Parathyroid adenoma (tissue), 2 donors: ENCODE results near the gene PPFIA2.

Experiments
- H2AFZ ChIP-seq: fragments of 300-600 bp; sonication (generic); one replicate; pipeline ENCODE4 v1.7.0; 2017; ENCODE audit warnings: antibody characterized with exemption, mild to moderate bottlenecking
- H3K27ac ChIP-seq: fragments of 300-600 bp; sonication (generic); one replicate; pipeline ENCODE4 v1.7.0; 2017
- H3K27me3 ChIP-seq: fragments of 300-600 bp; sonication (generic); one replicate; pipeline ENCODE4 v1.7.0; 2017; ENCODE audit warnings: low read length; ENCODE audit not compliant: control insufficient read depth, insufficient read depth
- H3K36me3 ChIP-seq: fragments of 300-600 bp; sonication (generic); one replicate; pipeline ENCODE4 v1.7.0; 2017; ENCODE audit warnings: low read length; ENCODE audit not compliant: control insufficient read depth, insufficient read depth
- H3K4me1 ChIP-seq: fragments of 300-600 bp; sonication (generic); one replicate; pipeline ENCODE4 v1.7.0; 2017; ENCODE audit warnings: control low read depth
- H3K4me2 ChIP-seq: fragments of 300-600 bp; sonication (generic); one replicate; pipeline ENCODE4 v1.7.0; 2017; ENCODE audit warnings: low read length
- H3K4me3 ChIP-seq: fragments of 300-600 bp; sonication (generic); one replicate; pipeline ENCODE4 v1.7.0; 2017; ENCODE audit warnings: low read depth, low read length
- H3K79me2 ChIP-seq: fragments of 300-600 bp; sonication (generic); one replicate; pipeline ENCODE4 v1.7.0; 2017; ENCODE audit warnings: control low read depth
- H3K9ac ChIP-seq: fragments of 300-600 bp; sonication (generic); one replicate; pipeline ENCODE4 v1.7.0; 2017; ENCODE audit warnings: mild to moderate bottlenecking
- H3K9me3 ChIP-seq: fragments of 300-600 bp; sonication (generic); one replicate; pipeline ENCODE4 v1.7.0; 2017; ENCODE audit warnings: low read length; ENCODE audit not compliant: control insufficient read depth
- TF ChIP-seq, protein P1 (sequence below): fragments of 300-600 bp; sonication (generic); IDR thresholded peaks from one replicate; pipeline ENCODE4 v1.7.0; 2017; ENCODE audit warnings: antibody characterized with exemption, mild to moderate bottlenecking
- donor health status: primary hyperparathyroidism.

Gene PPFIA2

DNA sequence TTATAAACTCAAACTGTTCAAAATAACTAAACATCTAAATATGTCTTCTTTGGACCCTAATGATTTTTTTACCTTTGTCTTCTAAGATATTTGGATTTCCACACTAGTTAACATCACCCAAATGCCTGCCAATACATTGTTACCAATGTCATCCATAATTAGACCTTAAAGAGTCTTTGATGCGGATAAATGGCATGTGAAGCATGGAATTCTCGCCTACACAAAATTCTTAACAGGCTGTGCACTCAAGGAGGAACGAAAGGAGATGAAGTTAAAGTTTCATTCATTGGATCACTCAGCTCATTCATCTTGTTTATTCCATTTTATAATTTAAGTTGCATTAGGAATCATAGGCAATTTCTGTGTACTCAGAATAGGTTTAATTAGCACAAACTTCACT is 461.5 kb downstream of the PPFIA2 start:
- TF ChIP-seq, protein P1, sequence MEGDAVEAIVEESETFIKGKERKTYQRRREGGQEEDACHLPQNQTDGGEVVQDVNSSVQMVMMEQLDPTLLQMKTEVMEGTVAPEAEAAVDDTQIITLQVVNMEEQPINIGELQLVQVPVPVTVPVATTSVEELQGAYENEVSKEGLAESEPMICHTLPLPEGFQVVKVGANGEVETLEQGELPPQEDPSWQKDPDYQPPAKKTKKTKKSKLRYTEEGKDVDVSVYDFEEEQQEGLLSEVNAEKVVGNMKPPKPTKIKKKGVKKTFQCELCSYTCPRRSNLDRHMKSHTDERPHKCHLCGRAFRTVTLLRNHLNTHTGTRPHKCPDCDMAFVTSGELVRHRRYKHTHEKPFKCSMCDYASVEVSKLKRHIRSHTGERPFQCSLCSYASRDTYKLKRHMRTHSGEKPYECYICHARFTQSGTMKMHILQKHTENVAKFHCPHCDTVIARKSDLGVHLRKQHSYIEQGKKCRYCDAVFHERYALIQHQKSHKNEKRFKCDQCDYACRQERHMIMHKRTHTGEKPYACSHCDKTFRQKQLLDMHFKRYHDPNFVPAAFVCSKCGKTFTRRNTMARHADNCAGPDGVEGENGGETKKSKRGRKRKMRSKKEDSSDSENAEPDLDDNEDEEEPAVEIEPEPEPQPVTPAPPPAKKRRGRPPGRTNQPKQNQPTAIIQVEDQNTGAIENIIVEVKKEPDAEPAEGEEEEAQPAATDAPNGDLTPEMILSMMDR: no peak
- Histone ChIP-seq H3K36me3 (no peaks in the 10 kb centered on the region), H3K4me1 (no peaks in the 10 kb centered on the region), H3K9me3 (no peaks in the 10 kb centered on the region), H3K27me3 (no peaks in the 10 kb centered on the region), H3K79me2 (no peaks in the 10 kb centered on the region), H3K4me2 (no peak overlapping the region), H3K9ac (no peak overlapping the region), H3K27ac (no peak overlapping the region), H3K4me3 (no peak overlapping the region), H2AFZ (no peak overlapping the region)

DNA sequence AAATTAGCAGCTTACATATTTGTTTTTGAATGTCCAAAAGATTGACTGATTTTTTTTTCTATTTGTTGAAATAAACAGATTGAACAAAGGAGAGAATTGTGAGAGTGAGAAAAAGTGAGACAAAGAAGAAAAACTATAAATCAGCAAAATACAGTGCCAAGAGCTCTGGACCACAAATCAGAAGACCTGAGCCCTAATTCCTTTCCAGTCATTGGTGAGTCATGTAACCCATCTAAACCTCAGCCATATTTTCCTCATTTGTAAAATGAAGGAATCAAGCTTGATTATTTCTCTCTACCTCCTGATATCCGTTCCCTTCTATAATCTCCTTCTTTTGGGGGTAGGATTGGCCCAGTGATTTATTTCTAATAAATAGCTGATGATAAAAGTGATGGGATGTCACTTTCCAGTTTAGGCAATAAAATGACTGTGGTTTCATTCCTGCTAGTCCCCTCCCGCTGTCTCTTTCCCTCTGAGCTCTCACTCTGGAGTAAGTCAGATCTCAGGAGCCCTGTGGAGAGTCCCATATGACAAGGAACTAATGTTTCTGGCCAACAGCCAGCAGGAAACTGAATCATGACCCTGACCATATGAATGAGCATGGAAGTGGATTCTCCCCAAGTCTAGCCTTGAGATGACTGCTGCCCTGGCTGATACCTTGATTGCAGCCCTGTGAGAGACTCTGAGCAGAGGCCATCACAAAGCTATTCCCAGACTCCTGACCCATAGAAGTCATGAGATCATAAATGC is 462.4 kb downstream of the PPFIA2 start:
- H3K4me3 ChIP-seq: no peak overlapping the region
- no peaks in the 10 kb centered on the region for H3K36me3 ChIP-seq
- H3K27ac ChIP-seq: no peak overlapping the region
- H3K79me2 ChIP-seq: no peaks in the 10 kb centered on the region
- H3K4me1 ChIP-seq: no peaks in the 10 kb centered on the region
- H3K27me3 ChIP-seq: no peaks in the 10 kb centered on the region
- H3K4me2 ChIP-seq: no peak overlapping the region
- TF ChIP-seq, protein P1: no peak
- no peak overlapping the region for H2AFZ ChIP-seq
- H3K9ac ChIP-seq: no peak overlapping the region
- no peaks in the 10 kb centered on the region for H3K9me3 ChIP-seq

DNA sequence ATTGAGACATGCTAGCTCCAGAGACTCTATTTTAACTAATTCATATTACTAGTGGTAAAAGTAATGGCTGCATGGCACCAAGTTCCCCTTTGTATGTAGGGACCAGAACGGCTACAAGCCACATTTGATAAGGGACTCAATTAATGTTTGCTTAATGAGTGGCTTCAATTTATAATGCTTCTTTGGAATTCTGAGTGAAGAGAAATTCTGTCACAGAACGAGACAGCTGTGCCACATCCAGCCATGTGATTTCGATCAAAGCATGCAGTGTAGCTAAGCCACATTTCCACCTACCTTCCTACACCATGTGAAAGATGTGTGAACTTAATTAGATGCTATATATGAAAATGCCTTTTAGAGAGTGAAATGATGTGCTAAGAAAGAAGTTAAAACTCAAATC is 463.9 kb downstream of the PPFIA2 start:
- H3K4me1 ChIP-seq: no peaks in the 10 kb centered on the region
- TF ChIP-seq, protein P1: no peak
- H3K27ac ChIP-seq: no peak overlapping the region
- H3K4me2 ChIP-seq: no peak overlapping the region
- H2AFZ ChIP-seq: no peak overlapping the region
- no peak overlapping the region for H3K9ac ChIP-seq
- no peak overlapping the region for H3K4me3 ChIP-seq
- H3K9me3 ChIP-seq: no peaks in the 10 kb centered on the region
- no peaks in the 10 kb centered on the region for H3K27me3 ChIP-seq
- no peaks in the 10 kb centered on the region for H3K79me2 ChIP-seq
- H3K36me3 ChIP-seq: no peaks in the 10 kb centered on the region

DNA sequence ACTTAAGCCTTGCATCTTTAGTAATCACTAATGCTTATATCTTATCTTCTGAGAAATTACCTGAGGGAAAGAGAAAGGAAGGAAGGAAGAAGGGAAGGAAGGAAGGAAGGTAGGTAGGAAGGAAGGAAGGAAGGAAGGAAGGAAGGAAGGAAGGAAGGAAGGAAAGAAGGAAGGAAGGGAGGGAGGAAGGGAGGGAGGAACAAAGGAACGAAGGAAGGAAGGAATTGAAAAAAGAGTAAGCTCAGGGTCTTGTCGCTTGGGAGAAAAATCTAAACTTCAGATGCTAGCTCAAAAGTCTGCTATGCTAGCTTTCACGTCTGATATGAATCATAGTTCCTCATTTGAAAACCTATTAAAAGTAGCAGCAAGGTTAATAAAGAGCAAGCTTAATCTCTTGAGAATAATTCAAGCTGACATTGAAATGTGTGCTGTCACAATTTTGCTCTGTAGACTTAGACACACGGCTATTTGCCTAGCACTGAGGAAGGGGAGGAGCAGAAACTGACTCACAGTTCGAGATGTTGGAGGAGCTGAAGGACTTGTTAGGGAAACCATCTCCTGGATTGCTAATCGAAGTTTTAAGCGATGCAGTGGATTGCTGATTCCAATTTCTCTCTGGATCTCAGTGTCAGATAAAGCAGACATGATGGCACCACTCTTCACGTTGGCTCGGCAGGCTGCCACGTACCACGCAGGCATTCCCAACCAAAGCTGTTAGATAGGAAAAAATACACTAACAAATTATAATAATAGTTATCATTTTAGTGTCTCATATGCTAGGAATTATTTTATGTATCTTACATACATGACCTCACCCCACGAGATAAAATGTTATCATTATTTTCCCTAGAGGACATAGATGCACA is 464.6 kb downstream of the PPFIA2 start:
- no peak overlapping the region for H3K27ac ChIP-seq

More for the DNA sequence above, 464.6 kb downstream of the PPFIA2 start:
- TF ChIP-seq, protein P1: no peak
- no peaks in the 10 kb centered on the region for H3K4me1 ChIP-seq
- no peak overlapping the region for H3K4me2 ChIP-seq
- H2AFZ ChIP-seq: no peak overlapping the region
- H3K4me3 ChIP-seq: no peak overlapping the region
- no peaks in the 10 kb centered on the region for H3K36me3 ChIP-seq
- H3K27me3 ChIP-seq: no peaks in the 10 kb centered on the region
- no peak overlapping the region for H3K9ac ChIP-seq
- no peaks in the 10 kb centered on the region for H3K79me2 ChIP-seq
- no peaks in the 10 kb centered on the region for H3K9me3 ChIP-seq
